ENCODE results near the gene MGAM2. TPM values are rescaled to one million over a fixed set of nuclear protein-coding genes. Genes with fewer than 3 reads are reported as not detected.
A peak's percentile ranks its signal among the peaks of the same experiment; 100 is the strongest.

Gene MGAM2
- total RNA-seq, 1 donor, result not detected

GRCh38 chr7:142146124-142146523 is 34.6 kb downstream of the MGAM2 start:
- no peak overlapping the region for H3K4me3 ChIP-seq (ENCODE audit: low read depth, low read length)
- TF ChIP-seq CTCF (IDR thresholded peaks at IDR 0.05; ENCODE audit: insufficient read depth, low read length), result no peak
- no peak for DNase-seq (ENCODE audit: low read depth)

GRCh38 chr7:142150356-142150755 is 38.8 kb downstream of the MGAM2 start:
- DNase-seq (ENCODE audit: low read depth), result no peak
- no peak overlapping the region for H3K4me3 ChIP-seq (ENCODE audit: low read depth, low read length)
- TF ChIP-seq CTCF (IDR thresholded peaks at IDR 0.05; ENCODE audit: insufficient read depth, low read length), result no peak

- TF ChIP-seq CTCF (IDR thresholded peaks at IDR 0.05; ENCODE audit: insufficient read depth, low read length), result no peak
- H3K4me3 ChIP-seq (ENCODE audit: low read depth, low read length), result no peak overlapping the region
- DNase-seq (ENCODE audit: low read depth), result no peak
Observed at GRCh38 chr7:142150869-142151268, 39.4 kb downstream of the MGAM2 start.

- TF ChIP-seq CTCF (IDR thresholded peaks at IDR 0.05; ENCODE audit: insufficient read depth, low read length), result no peak
- no peak overlapping the region for H3K4me3 ChIP-seq (ENCODE audit: low read depth, low read length)
- no peak for DNase-seq (ENCODE audit: low read depth)
Observed at GRCh38 chr7:142152076-142152475, 40.6 kb downstream of the MGAM2 start.

GRCh38 chr7:142153400-142153799 is 41.9 kb downstream of the MGAM2 start:
- H3K4me3 ChIP-seq (ENCODE audit: low read depth, low read length), result no peak overlapping the region
- peak; percentile 15 for TF ChIP-seq CTCF (IDR thresholded peaks at IDR 0.05; ENCODE audit: insufficient read depth, low read length)
- no peak for DNase-seq (ENCODE audit: low read depth)

- no peak overlapping the region for H3K4me3 ChIP-seq (ENCODE audit: low read depth, low read length)
- DNase-seq (ENCODE audit: low read depth), result no peak
- TF ChIP-seq CTCF (IDR thresholded peaks at IDR 0.05; ENCODE audit: insufficient read depth, low read length), result no peak
Observed at GRCh38 chr7:142158736-142159496, 47.4 kb downstream of the MGAM2 start.

GRCh38 chr7:142161921-142162320 is 50.4 kb downstream of the MGAM2 start:
- no peak for TF ChIP-seq CTCF (IDR thresholded peaks at IDR 0.05; ENCODE audit: insufficient read depth, low read length)
- H3K4me3 ChIP-seq (ENCODE audit: low read depth, low read length), result no peak overlapping the region
- no peak for DNase-seq (ENCODE audit: low read depth)

Measured in fibroblast of the aortic adventitia (primary cell).